ENCODE measurements around the gene FAM227A.

DNA sequence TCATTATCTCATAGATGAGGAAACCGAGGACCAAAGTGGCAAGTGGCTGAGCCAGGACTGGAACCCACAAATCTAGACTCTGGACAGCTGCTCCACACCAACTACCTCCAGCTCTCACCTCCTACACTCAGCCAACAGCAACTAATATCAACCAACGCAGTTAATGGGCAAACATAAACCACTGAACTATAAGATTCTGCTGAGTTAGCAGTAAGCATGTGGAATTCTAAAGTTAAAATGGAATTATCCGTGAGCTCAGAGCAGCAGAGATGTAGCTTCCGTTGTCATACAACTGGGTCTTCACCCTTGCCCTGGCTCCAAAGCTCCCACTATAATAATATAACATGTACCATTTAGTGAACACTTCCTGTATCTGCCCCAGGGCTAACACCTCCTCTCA is 27.1 kb downstream of the FAM227A start:
- TF ChIP-seq CTCF (IDR thresholded peaks at IDR 0.05) (no peak), POLR2A (IDR thresholded peaks at IDR 0.05) (no peak)
